NCI-H774 (cell line): ENCODE measurements around the gene RP2.

Source experiments
- DNase-seq: peaks from one replicate; lab custom pipeline; 2025; lab: John Stamatoyannopoulos, UW

The RP2 gene

GRCh38 chrX:46844913-46845312 lies 8.1 kb downstream of the RP2 start:
- DNase-seq = no peak

- no peak for DNase-seq
Measured at GRCh38 chrX:46849933-46850332, 13.1 kb downstream of the RP2 start.

- DNase-seq = no peak
Measured at GRCh38 chrX:46850771-46851170, 13.9 kb downstream of the RP2 start.

- no peak for DNase-seq
Measured at GRCh38 chrX:46856483-46856882, 19.6 kb downstream of the RP2 start.

- no peak for DNase-seq
Measured at GRCh38 chrX:46860557-46860956, 23.7 kb downstream of the RP2 start.

GRCh38 chrX:46863072-46863471 lies 26.2 kb downstream of the RP2 start:
- DNase-seq = no peak

- no peak for DNase-seq
Measured at GRCh38 chrX:46864606-46865005, 27.8 kb downstream of the RP2 start.

GRCh38 chrX:46865281-46865680 lies 28.4 kb downstream of the RP2 start:
- DNase-seq = no peak

- DNase-seq = no peak
Measured at GRCh38 chrX:46866726-46867125, 29.9 kb downstream of the RP2 start.

GRCh38 chrX:46873746-46874145 lies 36.9 kb downstream of the RP2 start:
- no peak for DNase-seq

GRCh38 chrX:46876901-46877300 lies 40.1 kb downstream of the RP2 start:
- DNase-seq = no peak

GRCh38 chrX:46882266-46882665 lies 45.4 kb downstream of the RP2 start:
- no peak for DNase-seq

GRCh38 chrX:46884799-46885198 lies 48.0 kb downstream of the RP2 start:
- DNase-seq = no peak

GRCh38 chrX:46898207-46898606 lies 61.4 kb downstream of the RP2 start:
- DNase-seq = no peak

GRCh38 chrX:46903458-46904242 lies 66.8 kb downstream of the RP2 start:
- DNase-seq = peak; percentile 65

- no peak for DNase-seq
Measured at GRCh38 chrX:46904626-46905025, 67.8 kb downstream of the RP2 start.

- DNase-seq = no peak
Measured at GRCh38 chrX:46910415-46910814, 73.6 kb downstream of the RP2 start.

GRCh38 chrX:46912098-46912602 lies 75.3 kb downstream of the RP2 start, which contains the start of gene JADE3:
Gene JADE3, plus strand, starts transcription at chrX:46912421. Its CDS starts 72,474 bp downstream, at chrX:46984895.
- DNase-seq = peak; percentile 47

- DNase-seq = no peak
Measured at GRCh38 chrX:46912603-46913491, 76.0 kb downstream of the RP2 start.

GRCh38 chrX:46913667-46914066 lies 76.8 kb downstream of the RP2 start:
- DNase-seq = no peak

- no peak for DNase-seq
Measured at GRCh38 chrX:46916273-46916672, 79.4 kb downstream of the RP2 start.

GRCh38 chrX:46917622-46918021 lies 80.8 kb downstream of the RP2 start:
- no peak for DNase-seq

GRCh38 chrX:46918434-46918833 lies 81.6 kb downstream of the RP2 start:
- no peak for DNase-seq
